Measurements from ENCODE around the gene HABP4.

The HABP4 gene

DNA sequence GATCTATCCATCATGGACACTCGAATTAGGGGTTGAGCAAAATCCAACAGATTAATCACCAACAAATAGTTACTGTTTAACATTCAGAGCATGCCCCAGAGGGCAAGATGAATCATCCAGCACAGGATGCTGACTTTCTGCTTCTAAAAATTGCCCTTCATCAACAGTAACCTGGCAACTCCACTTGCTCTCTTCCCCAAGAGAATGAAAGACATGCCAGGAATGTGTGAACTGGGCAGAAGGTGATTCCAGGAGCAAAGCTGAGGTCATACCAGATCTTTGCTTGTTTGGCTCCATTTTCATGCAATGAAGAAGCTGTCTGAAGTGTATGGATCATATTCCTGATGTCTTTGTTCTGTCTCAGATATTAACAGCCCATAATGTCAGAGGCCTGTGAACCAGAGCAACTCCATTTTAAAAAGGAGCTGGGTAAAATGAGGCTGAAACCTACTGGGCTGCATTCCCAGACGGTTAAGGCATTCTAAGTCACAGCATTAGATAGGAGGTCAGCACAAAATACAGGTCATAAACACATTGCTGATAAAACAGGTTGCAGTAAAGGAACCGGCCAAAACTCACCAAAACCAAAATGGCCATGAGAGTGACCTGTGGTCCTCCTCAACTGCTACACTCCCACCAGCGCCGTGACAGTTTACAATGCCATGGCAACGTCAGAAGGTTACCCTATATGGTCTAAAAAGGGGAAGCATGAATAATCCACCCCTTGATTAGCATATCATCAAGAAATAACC, 29.3 kb upstream of the HABP4 start:
- Histone ChIP-seq H2AFZ (ENCODE audit: low read depth, low read length) (no peak overlapping the region), H3K27me3 (ENCODE audit: low read depth, low read length) (no peaks in the 10 kb centered on the region), H3K4me3 (ENCODE audit: low read length) (peak overlapping the region; percentile 89), H3K9me3 (ENCODE audit: insufficient read depth, low read length) (no peaks in the 10 kb centered on the region), H4K20me1 (ENCODE audit: insufficient read depth, low read length) (peaks cover 14% of the 10 kb centered on the region), H3K4me1 (ENCODE audit: low read length) (peaks cover 30% of the 10 kb centered on the region), H3K79me2 (ENCODE audit: low read length) (peaks cover 26% of the 10 kb centered on the region), H3K4me2 (ENCODE audit: low read length) (peak overlapping the region; percentile 89), H3K36me3 (replicated peaks; ENCODE audit: low read depth, low read length) (peaks cover 9% of the 10 kb centered on the region), H3K9ac (ENCODE audit: low read length) (peak overlapping the region; percentile 86), H3K27ac (ENCODE audit: low read length) (peak overlapping the region; percentile 97)
- TF ChIP-seq, protein P1, sequence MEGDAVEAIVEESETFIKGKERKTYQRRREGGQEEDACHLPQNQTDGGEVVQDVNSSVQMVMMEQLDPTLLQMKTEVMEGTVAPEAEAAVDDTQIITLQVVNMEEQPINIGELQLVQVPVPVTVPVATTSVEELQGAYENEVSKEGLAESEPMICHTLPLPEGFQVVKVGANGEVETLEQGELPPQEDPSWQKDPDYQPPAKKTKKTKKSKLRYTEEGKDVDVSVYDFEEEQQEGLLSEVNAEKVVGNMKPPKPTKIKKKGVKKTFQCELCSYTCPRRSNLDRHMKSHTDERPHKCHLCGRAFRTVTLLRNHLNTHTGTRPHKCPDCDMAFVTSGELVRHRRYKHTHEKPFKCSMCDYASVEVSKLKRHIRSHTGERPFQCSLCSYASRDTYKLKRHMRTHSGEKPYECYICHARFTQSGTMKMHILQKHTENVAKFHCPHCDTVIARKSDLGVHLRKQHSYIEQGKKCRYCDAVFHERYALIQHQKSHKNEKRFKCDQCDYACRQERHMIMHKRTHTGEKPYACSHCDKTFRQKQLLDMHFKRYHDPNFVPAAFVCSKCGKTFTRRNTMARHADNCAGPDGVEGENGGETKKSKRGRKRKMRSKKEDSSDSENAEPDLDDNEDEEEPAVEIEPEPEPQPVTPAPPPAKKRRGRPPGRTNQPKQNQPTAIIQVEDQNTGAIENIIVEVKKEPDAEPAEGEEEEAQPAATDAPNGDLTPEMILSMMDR (IDR thresholded peaks at IDR 0.05; ENCODE audit: low read depth, low read length), result no peak
- no peak for TF ChIP-seq EZH2phosphoT487 (IDR thresholded peaks at IDR 0.05; ENCODE audit: low read depth)

DNA sequence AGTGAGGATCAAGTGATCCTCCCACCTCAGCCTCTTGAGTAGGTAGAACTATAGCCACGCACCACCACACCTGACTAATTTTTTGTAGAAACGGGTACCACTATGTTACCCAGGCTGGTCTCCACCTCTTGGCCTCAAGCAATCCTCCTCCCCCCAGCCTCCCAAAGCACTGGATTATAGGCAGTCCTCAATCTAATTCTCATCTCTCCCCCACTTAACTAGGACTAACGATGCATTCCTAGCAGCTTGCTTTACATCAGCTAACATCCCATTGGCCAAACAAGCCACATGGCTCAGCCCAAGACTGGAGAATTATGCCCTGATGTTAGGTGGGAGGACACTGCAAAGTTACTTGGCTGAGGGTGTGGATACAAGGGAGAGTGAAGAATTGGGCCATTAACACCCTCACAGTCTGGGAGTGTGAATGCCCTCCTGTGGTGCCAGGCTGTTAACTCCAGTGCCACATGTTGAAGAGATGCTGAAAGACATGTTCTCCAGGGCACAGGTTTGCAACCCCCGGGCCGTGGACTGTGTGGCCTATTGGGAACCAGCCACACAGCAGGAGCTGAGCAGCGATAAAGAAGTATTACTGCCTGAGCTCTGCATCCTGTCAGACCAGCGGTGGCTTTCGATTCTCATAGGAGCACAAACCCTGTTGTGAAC, 26.5 kb upstream of the HABP4 start:
- H3K9ac ChIP-seq (ENCODE audit: low read length), result no peak overlapping the region
- no peaks in the 10 kb centered on the region for H4K20me1 ChIP-seq (ENCODE audit: insufficient read depth, low read length)
- H3K79me2 ChIP-seq (ENCODE audit: low read length), result peaks cover 3% of the 10 kb centered on the region; the same call in 1 of the 2 replicates
- H3K4me1 ChIP-seq (ENCODE audit: low read length), result peaks cover 24% of the 10 kb centered on the region
- no peak for TF ChIP-seq EZH2phosphoT487 (IDR thresholded peaks at IDR 0.05; ENCODE audit: low read depth)
- TF ChIP-seq, protein P1 (IDR thresholded peaks at IDR 0.05; ENCODE audit: low read depth, low read length), result no peak
- H2AFZ ChIP-seq (ENCODE audit: low read depth, low read length), result no peak overlapping the region
- H3K4me2 ChIP-seq (ENCODE audit: low read length), result no peak overlapping the region
- no peaks in the 10 kb centered on the region for H3K27me3 ChIP-seq (ENCODE audit: low read depth, low read length)
- no peaks in the 10 kb centered on the region for H3K36me3 ChIP-seq (replicated peaks; ENCODE audit: low read depth, low read length)
- no peak overlapping the region for H3K4me3 ChIP-seq (ENCODE audit: low read length)
- no peaks in the 10 kb centered on the region for H3K9me3 ChIP-seq (ENCODE audit: insufficient read depth, low read length)
- no peak overlapping the region for H3K27ac ChIP-seq (ENCODE audit: low read length)

GRCh38 chr9:96423985-96424336, 26.0 kb upstream of the HABP4 start:
- Histone ChIP-seq H4K20me1 (ENCODE audit: insufficient read depth, low read length) (no peaks in the 10 kb centered on the region), H3K36me3 (replicated peaks; ENCODE audit: low read depth, low read length) (no peaks in the 10 kb centered on the region), H3K9me3 (ENCODE audit: insufficient read depth, low read length) (no peaks in the 10 kb centered on the region), H3K79me2 (ENCODE audit: low read length) (peaks cover 3% of the 10 kb centered on the region; the same call in 1 of the 2 replicates), H3K4me3 (ENCODE audit: low read length) (no peak overlapping the region), H3K4me1 (ENCODE audit: low read length) (peaks cover 24% of the 10 kb centered on the region), H2AFZ (ENCODE audit: low read depth, low read length) (no peak overlapping the region), H3K4me2 (ENCODE audit: low read length) (no peak overlapping the region), H3K9ac (ENCODE audit: low read length) (no peak overlapping the region), H3K27me3 (ENCODE audit: low read depth, low read length) (no peaks in the 10 kb centered on the region), H3K27ac (ENCODE audit: low read length) (no peak overlapping the region)
- TF ChIP-seq EZH2phosphoT487 (IDR thresholded peaks at IDR 0.05; ENCODE audit: low read depth), result no peak
- TF ChIP-seq, protein P1 (IDR thresholded peaks at IDR 0.05; ENCODE audit: low read depth, low read length), result no peak

DNA sequence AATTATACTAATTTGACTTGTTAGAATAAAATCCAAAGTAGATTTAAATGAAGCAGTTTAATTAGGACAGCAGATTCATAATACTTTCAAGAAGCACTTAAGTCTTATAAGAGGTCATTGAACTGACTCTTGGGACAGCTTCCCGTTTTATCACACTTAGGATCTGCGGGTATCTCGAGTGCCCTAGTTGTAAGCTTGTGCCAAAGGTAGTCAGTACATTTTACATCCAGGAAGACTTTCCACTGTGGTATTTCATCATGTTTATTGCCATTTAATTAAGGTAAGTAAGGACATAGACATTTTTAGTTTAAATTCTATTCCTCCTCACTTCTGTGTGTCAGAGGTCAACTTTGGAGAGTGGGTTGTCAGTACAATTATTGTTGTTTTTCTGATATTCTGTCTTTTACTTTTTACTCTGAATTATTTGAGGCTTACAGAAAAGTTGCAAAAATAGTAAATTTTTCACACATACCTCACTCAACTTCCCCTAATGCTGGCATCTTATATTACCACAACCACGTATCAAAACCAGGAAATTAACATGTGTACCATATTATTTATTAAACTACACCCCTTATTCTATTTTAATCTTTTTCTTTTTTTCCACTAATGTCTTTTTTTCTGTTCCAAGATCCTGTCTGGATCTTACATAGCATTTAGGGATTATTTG, 24.3 kb upstream of the HABP4 start:
- Histone ChIP-seq H3K27me3 (ENCODE audit: low read depth, low read length) (no peaks in the 10 kb centered on the region), H3K4me3 (ENCODE audit: low read length) (no peak overlapping the region)

More for the DNA sequence above, 24.3 kb upstream of the HABP4 start:
- Histone ChIP-seq H3K79me2 (ENCODE audit: low read length) (0 out of 2 replicates have a peak, but pooled peaks cover 2% of the 10 kb centered on the region), H3K27ac (ENCODE audit: low read length) (no peak overlapping the region), H3K4me2 (ENCODE audit: low read length) (no peak overlapping the region), H3K36me3 (replicated peaks; ENCODE audit: low read depth, low read length) (no peaks in the 10 kb centered on the region), H2AFZ (ENCODE audit: low read depth, low read length) (no peak overlapping the region), H3K4me1 (ENCODE audit: low read length) (peaks cover 12% of the 10 kb centered on the region), H3K9ac (ENCODE audit: low read length) (no peak overlapping the region), H3K9me3 (ENCODE audit: insufficient read depth, low read length) (no peaks in the 10 kb centered on the region), H4K20me1 (ENCODE audit: insufficient read depth, low read length) (no peaks in the 10 kb centered on the region)
- no peak for TF ChIP-seq EZH2phosphoT487 (IDR thresholded peaks at IDR 0.05; ENCODE audit: low read depth)
- TF ChIP-seq, protein P1 (IDR thresholded peaks at IDR 0.05; ENCODE audit: low read depth, low read length), result no peak
